Measurements from ENCODE around the gene CFAP53. TPM values are rescaled to one million over a fixed set of nuclear protein-coding genes. Genes with fewer than 3 reads are reported as not detected.
"Not testable (repeated sequence)": the region's sequence is repeated elsewhere in the genome, so short reads cannot be mapped to it uniquely, and the experiment has no call there.

The CFAP53 gene
- total RNA-seq, 3 donors from 2014 or later (not counting 1 experiment from before 2014, with no cell fraction given): 0.20 to 0.24 (median 0.20) TPM

DNA sequence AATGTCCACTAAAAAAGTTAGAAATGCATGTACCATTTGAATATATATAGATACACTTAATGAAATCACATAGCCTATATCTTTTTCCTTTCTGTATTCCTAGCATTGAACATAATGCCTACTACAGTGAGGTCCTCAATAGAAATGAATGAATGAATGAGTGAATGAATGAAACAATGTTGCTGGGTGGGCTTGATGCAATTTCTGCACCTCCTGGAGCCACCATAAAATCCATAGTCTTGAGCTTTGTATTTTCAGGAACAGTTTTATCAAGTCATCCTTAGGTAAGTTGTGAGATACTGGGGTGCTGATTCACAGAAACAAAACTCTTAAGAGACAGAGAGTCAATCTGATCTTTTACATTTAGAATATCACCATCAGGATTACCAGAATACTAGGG lies 3.3 kb downstream of the CFAP53 start:
- Mint-ChIP-seq H3K36me3 (no peaks in the 10 kb centered on the region), H3K4me3 (no peak overlapping the region), H3K27me3 (ENCODE audit: low read depth in 2 of 2) (peaks cover 8 to 20% of the 10 kb centered on the region in 2 donors), H3K9me3 (no peaks in the 10 kb centered on the region), H3K27ac (no peak overlapping the region), H3K4me1 (peaks cover 19 to 21% of the 10 kb centered on the region in 2 donors)
- Histone ChIP-seq H3K36me3 (ENCODE audit: control insufficient read depth, insufficient read depth, low read length) (no peaks in the 10 kb centered on the region), H3K27ac (ENCODE audit: low read length) (no peak overlapping the region), H3K27me3 (ENCODE audit: control insufficient read depth, insufficient read depth, low read length) (no peaks in the 10 kb centered on the region), H3K4me3 (ENCODE audit: low read length) (no peak overlapping the region), H3K9me3 (ENCODE audit: control insufficient read depth, insufficient read depth, low read length) (no peaks in the 10 kb centered on the region), H3K4me1 (ENCODE audit: control insufficient read depth, insufficient read depth, low read length) (peaks cover 20% of the 10 kb centered on the region)
- intact Hi-C loops (cut with micrococcal nuclease): no loop called here
- DNase-seq: no peak
- TF ChIP-seq, protein P1, sequence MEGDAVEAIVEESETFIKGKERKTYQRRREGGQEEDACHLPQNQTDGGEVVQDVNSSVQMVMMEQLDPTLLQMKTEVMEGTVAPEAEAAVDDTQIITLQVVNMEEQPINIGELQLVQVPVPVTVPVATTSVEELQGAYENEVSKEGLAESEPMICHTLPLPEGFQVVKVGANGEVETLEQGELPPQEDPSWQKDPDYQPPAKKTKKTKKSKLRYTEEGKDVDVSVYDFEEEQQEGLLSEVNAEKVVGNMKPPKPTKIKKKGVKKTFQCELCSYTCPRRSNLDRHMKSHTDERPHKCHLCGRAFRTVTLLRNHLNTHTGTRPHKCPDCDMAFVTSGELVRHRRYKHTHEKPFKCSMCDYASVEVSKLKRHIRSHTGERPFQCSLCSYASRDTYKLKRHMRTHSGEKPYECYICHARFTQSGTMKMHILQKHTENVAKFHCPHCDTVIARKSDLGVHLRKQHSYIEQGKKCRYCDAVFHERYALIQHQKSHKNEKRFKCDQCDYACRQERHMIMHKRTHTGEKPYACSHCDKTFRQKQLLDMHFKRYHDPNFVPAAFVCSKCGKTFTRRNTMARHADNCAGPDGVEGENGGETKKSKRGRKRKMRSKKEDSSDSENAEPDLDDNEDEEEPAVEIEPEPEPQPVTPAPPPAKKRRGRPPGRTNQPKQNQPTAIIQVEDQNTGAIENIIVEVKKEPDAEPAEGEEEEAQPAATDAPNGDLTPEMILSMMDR (IDR thresholded peaks at IDR 0.05): no peak
- no peak for ATAC-seq

DNA sequence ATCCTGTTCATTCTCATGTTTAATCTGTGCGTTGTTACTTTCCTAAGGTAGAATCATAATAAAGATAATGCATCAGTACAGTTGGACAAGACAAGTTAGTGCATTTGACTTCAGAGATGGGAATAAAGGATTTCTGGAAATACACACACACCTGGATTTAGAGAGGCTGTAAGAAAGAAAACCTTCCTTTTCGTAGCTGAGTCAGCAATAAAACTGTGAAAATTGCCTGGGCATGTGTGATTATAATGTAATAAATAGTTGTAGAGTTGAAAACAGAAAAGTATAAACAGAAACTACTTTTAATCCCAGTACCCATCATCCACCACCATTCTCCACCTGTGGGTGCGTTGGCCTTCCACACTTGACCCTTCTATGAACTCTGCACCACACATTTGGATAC lies 15.4 kb downstream of the CFAP53 start:
- no peak for ATAC-seq
- 91% methylated on average over 3 of the region's 3 CpGs for WGBS (ENCODE audit: insufficient coverage)
- H3K4me3 Mint-ChIP-seq: no peak overlapping the region

DNA sequence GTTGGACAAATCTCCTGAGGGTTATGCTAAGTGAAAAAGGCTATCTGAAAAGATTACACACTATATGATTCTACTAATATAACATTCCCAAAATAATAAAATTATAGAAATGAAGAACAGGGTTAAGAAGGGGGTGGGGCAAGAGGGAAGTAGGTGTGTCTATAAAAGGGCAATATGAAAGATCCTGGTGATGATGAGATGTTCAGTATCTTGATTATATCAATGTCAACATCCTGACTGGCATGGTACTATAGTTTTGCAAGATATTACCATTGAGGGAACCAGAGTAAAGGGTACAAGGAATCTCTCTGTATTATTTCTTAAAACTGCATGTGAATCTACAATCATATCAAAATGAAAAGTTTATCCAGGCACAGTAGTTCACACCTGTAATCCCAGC lies 16.7 kb downstream of the CFAP53 start:
- ATAC-seq (no peak), DNase-seq (no peak)

More for the DNA sequence above, 15.4 kb downstream of the CFAP53 start:
- H3K4me1 Mint-ChIP-seq: no peaks in the 10 kb centered on the region
- H3K27me3 ChIP-seq (ENCODE audit: control insufficient read depth, insufficient read depth, low read length): no peaks in the 10 kb centered on the region
- no peaks in the 10 kb centered on the region for H3K9me3 ChIP-seq (ENCODE audit: control insufficient read depth, insufficient read depth, low read length)
- H3K27me3 Mint-ChIP-seq (ENCODE audit: low read depth in 2 of 2): peaks cover 2 to 8% of the 10 kb centered on the region in 2 donors
- no peaks in the 10 kb centered on the region for H3K36me3 Mint-ChIP-seq
- no peak overlapping the region for H3K4me3 ChIP-seq (ENCODE audit: low read length)
- H3K36me3 ChIP-seq (ENCODE audit: control insufficient read depth, insufficient read depth, low read length): no peaks in the 10 kb centered on the region
- H3K9me3 Mint-ChIP-seq: no peaks in the 10 kb centered on the region
- no peak overlapping the region for H3K27ac ChIP-seq (ENCODE audit: low read length)
- no peak overlapping the region for H3K27ac Mint-ChIP-seq
- TF ChIP-seq, protein P1 (IDR thresholded peaks at IDR 0.05): no peak
- intact Hi-C loops (cut with micrococcal nuclease): no loop called here
- no peak for DNase-seq
- no peaks in the 10 kb centered on the region for H3K4me1 ChIP-seq (ENCODE audit: control insufficient read depth, insufficient read depth, low read length)

DNA sequence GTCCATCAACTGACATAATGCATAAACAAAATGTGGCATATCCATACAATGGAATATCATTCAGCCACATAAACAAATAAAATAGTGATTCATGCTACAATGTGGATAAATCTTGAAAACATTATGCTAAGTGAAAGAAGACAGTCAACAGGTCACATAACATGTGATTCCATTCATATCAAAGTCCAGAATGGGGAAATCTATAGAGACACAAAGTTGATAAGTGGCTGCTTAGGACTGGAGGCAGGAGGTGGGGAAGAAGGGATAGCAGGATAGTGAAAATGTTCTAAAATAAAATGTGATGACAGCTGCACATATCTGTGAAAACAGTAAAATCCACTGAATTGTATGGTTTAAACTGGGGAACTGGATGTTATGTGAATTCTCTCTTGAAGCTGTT lies 18.7 kb downstream of the CFAP53 start:
- Histone ChIP-seq H3K27ac (ENCODE audit: low read length) (no peak overlapping the region), H3K9me3 (ENCODE audit: control insufficient read depth, insufficient read depth, low read length) (no peaks in the 10 kb centered on the region), H3K36me3 (ENCODE audit: control insufficient read depth, insufficient read depth, low read length) (no peaks in the 10 kb centered on the region), H3K27me3 (ENCODE audit: control insufficient read depth, insufficient read depth, low read length) (no peaks in the 10 kb centered on the region), H3K4me1 (ENCODE audit: control insufficient read depth, insufficient read depth, low read length) (no peaks in the 10 kb centered on the region), H3K4me3 (ENCODE audit: low read length) (no peak overlapping the region)
- H3K36me3 Mint-ChIP-seq: no peaks in the 10 kb centered on the region
- H3K4me3 Mint-ChIP-seq: no peak overlapping the region
- ATAC-seq (no peak), DNase-seq (no peak)
- intact Hi-C loops (cut with micrococcal nuclease): no loop called here
- peaks cover 0 to 8% of the 10 kb centered on the region in 2 donors for H3K27me3 Mint-ChIP-seq (ENCODE audit: low read depth in 2 of 2)
- no peaks in the 10 kb centered on the region for H3K4me1 Mint-ChIP-seq
- no peak overlapping the region for H3K27ac Mint-ChIP-seq
- no peaks in the 10 kb centered on the region for H3K9me3 Mint-ChIP-seq
- TF ChIP-seq, protein P1 (IDR thresholded peaks at IDR 0.05): no peak

More for the DNA sequence above, 16.7 kb downstream of the CFAP53 start:
- no peak overlapping the region for H3K27ac Mint-ChIP-seq
- no peaks in the 10 kb centered on the region for H3K4me1 Mint-ChIP-seq
- H3K9me3 Mint-ChIP-seq: no peaks in the 10 kb centered on the region
- peaks cover 0 to 8% of the 10 kb centered on the region in 2 donors for H3K27me3 Mint-ChIP-seq (ENCODE audit: low read depth in 2 of 2)
- Histone ChIP-seq H3K4me1 (ENCODE audit: control insufficient read depth, insufficient read depth, low read length) (no peaks in the 10 kb centered on the region), H3K27ac (ENCODE audit: low read length) (no peak overlapping the region), H3K36me3 (ENCODE audit: control insufficient read depth, insufficient read depth, low read length) (no peaks in the 10 kb centered on the region), H3K9me3 (ENCODE audit: control insufficient read depth, insufficient read depth, low read length) (no peaks in the 10 kb centered on the region), H3K27me3 (ENCODE audit: control insufficient read depth, insufficient read depth, low read length) (no peaks in the 10 kb centered on the region), H3K4me3 (ENCODE audit: low read length) (no peak overlapping the region)
- TF ChIP-seq, protein P1 (IDR thresholded peaks at IDR 0.05): no peak
- no peaks in the 10 kb centered on the region for H3K36me3 Mint-ChIP-seq
- H3K4me3 Mint-ChIP-seq: no peak overlapping the region
- intact Hi-C loops (cut with micrococcal nuclease): no loop called here

GRCh38 chr18:50241768-50242167 lies 24.5 kb downstream of the CFAP53 start:
- WGBS (ENCODE audit: insufficient coverage): 78% methylated on average over 8 of the region's 8 CpGs
- H3K36me3 Mint-ChIP-seq: not testable (repeated sequence)

More at GRCh38 chr18:50241768-50242167, 24.5 kb downstream of the CFAP53 start:
- H3K27me3 Mint-ChIP-seq (ENCODE audit: low read depth in 2 of 2); H3K4me1 Mint-ChIP-seq; H3K4me3 Mint-ChIP-seq; H3K4me3 ChIP-seq (ENCODE audit: low read length); H3K4me1 ChIP-seq (ENCODE audit: control insufficient read depth, insufficient read depth, low read length); H3K27ac Mint-ChIP-seq; H3K9me3 Mint-ChIP-seq; H3K27me3 ChIP-seq (ENCODE audit: control insufficient read depth, insufficient read depth, low read length); H3K36me3 ChIP-seq (ENCODE audit: control insufficient read depth, insufficient read depth, low read length); DNase-seq; intact Hi-C loops (cut with micrococcal nuclease); ATAC-seq; H3K27ac ChIP-seq (ENCODE audit: low read length): not testable (repeated sequence)
- peaks cover 12% of the 10 kb centered on the region for H3K9me3 ChIP-seq (ENCODE audit: control insufficient read depth, insufficient read depth, low read length)

Data from natural killer cell (primary cell).